ENCODE results near the gene FIBCD1.

Gene FIBCD1

DNA sequence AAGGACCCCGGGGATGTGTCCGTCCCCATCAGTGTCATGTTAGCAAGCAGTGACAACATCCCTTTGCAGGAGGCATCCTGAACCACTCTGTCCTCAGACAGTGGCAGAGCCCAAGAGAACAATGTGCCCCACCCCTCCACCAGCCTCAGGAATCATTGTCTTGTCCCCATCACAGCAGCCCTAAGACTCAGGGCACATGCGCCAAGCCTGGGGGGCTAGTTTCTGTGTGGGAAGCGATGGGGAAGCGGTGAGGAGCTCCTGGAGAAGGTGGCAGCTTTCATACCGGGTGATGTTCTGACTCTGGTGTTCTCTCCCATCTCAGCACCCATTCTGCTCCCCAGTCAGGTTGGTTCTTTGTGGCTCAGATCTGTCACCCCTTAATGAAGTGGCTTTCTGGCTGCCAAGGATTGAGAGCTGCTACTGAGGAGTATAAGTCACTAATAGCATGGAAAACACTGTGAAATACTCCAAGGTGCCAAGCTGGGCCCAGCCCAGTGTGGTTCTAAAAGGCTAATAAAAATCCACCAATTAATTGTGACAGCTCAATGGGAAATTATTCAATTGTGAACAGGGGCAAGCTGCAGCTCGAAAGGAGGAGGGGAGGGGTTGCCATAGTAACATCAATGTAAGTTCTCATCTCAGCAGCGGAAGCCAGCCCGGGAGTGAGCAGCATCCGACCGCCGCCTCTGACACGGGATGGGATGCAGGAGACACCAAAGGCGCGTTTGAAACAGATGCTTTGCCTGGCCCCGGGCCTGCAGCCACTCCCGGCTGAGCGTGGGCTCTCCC lies 47.2 kb downstream of the FIBCD1 start:
- intact Hi-C loops (cut with DNase I; ENCODE audit: low total_unique reads) = no loop called here
- Histone ChIP-seq H3K4me1 (peaks cover 0 to 31% (median 18%) of the 10 kb centered on the region in 4 donors), H3K9me3 (no peaks in the 10 kb centered on the region), H3K27me3 (peaks cover 0 to under 1% of the 10 kb centered on the region in 2 donors), H3K36me3 (peaks cover 41 to 74% (median 73%) of the 10 kb centered on the region in 3 donors), H3K4me3 (no peak overlapping the region), H3K27ac (no peak overlapping the region)
- DNase-seq = no peak
- TF ChIP-seq, protein P1, sequence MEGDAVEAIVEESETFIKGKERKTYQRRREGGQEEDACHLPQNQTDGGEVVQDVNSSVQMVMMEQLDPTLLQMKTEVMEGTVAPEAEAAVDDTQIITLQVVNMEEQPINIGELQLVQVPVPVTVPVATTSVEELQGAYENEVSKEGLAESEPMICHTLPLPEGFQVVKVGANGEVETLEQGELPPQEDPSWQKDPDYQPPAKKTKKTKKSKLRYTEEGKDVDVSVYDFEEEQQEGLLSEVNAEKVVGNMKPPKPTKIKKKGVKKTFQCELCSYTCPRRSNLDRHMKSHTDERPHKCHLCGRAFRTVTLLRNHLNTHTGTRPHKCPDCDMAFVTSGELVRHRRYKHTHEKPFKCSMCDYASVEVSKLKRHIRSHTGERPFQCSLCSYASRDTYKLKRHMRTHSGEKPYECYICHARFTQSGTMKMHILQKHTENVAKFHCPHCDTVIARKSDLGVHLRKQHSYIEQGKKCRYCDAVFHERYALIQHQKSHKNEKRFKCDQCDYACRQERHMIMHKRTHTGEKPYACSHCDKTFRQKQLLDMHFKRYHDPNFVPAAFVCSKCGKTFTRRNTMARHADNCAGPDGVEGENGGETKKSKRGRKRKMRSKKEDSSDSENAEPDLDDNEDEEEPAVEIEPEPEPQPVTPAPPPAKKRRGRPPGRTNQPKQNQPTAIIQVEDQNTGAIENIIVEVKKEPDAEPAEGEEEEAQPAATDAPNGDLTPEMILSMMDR (IDR thresholded peaks at IDR 0.05) = no peak

DNA sequence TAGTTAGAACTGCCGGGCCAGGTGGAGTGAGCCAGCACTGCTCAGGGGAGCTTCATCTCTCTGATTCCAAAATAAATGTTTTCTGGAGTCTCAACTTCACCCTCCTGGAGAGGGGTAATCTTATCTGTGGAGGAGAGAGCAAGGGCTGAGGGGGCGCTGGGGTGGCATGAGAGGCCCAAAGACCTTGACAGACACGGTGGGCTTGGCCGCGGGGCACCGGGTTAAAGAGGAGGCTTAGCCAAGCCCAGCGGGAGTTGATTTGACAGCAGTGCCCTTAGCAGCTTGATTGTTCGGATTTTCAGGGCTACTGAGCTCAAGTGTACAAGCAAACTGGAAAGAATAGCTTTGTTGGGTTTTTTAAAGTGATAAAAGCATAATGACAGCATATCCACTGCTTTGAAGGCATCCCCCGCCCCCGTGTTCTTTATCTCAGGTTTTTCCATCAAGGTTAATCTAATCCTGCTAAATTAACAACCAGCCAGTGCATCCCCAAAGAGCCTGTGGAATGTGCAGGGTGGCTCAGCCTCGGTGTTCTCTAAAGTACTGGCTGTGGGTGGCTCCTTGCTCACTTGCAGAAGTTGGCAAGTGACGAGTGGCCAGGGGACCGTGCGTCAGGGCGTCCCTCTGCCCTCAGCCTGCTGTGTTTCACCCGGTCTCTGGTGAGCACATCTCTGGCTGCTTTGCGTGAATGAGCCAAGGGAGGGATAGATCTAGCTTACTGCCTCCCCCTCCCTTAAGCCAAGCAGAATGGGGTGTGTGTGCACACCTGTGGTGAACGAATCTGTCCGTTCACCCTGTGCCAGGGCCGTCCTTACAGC lies 48.0 kb downstream of the FIBCD1 start:
- TF ChIP-seq, protein P1 (IDR thresholded peaks at IDR 0.05) = no peak
- no peak overlapping the region for H3K4me3 ChIP-seq
- intact Hi-C loops (cut with DNase I; ENCODE audit: low total_unique reads) = no loop called here
- H3K27me3 ChIP-seq = no peaks in the 10 kb centered on the region
- peaks cover 0 to 36% (median 18%) of the 10 kb centered on the region in 4 donors for H3K4me1 ChIP-seq
- H3K36me3 ChIP-seq = peaks cover 49 to 82% (median 81%) of the 10 kb centered on the region in 3 donors
- no peaks in the 10 kb centered on the region for H3K9me3 ChIP-seq
- H3K27ac ChIP-seq = no peak overlapping the region
- DNase-seq = no peak

DNA sequence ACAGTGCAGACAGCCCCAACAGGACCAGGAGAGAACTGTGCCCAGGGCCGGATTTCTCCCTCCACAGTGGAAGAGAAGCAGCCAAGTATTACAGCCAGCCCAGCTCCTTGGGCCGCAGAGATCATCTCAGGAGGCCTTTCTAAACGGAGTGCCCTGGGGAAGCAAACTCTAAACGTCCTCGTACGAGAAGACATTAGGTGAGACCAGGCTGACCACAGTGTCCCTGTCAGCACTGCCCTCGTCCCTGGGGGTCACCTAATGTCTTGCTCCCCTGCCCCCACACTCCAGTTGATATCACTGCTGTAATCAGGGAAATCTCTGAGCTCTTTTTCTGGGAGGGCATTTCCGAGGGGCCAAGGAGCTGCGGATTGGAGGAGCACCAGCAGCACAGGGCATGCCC lies 48.9 kb downstream of the FIBCD1 start:
- H3K4me1 ChIP-seq = peaks cover 0 to 36% (median 15%) of the 10 kb centered on the region in 4 donors
- intact Hi-C loops (cut with DNase I; ENCODE audit: low total_unique reads) = no loop called here
- TF ChIP-seq, protein P1 (IDR thresholded peaks at IDR 0.05) = no peak
- H3K27ac ChIP-seq = no peak overlapping the region
- DNase-seq = no peak
- no peaks in the 10 kb centered on the region for H3K9me3 ChIP-seq
- peaks cover 58 to 91% (median 91%) of the 10 kb centered on the region in 3 donors for H3K36me3 ChIP-seq
- no peak overlapping the region for H3K4me3 ChIP-seq
- no peaks in the 10 kb centered on the region for H3K27me3 ChIP-seq

DNA sequence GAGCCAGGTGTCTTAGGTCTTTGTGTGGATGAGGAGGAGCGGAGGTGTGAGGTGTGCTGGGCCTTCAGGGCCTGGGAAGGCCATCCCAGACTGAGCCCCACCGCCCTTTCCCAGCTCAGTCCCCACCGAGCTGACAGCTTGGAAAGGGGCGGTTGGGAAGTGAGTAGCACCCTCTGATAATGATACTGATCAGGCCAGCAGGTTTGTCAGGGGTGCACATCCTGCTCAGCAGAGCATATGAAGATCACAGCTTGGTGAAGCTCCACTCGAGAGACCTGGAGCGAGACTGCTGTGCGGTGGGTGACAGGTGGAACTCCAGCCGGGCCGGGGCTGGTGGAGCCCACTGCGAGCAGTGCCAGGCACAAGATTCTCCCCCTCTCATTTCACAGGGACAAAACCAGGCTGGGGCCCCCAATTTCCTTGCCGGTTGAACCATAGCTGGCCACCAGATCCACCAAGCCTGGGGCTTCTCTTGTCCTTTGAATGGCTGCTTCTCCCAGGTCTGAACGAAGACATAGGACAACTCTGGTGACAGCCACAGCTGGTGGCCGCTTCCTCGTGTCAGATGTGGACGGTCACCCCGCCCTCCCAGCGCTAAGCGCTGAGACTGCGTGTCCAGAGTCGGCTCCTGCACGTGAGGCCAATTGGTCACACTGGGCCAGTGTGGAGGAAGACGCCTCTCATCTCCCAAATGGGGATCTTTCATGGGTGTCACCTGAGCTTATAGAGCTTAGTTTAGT lies 50.7 kb downstream of the FIBCD1 start:
- intact Hi-C loops (cut with DNase I; ENCODE audit: low total_unique reads) = no loop called here
- H3K36me3 ChIP-seq = peaks cover 75 to 99% (median 98%) of the 10 kb centered on the region in 3 donors
- peak in 1 of 2 donors; percentile 63 for DNase-seq
- no peak overlapping the region for H3K4me3 ChIP-seq
- TF ChIP-seq, protein P1 (IDR thresholded peaks at IDR 0.05) = no peak
- H3K9me3 ChIP-seq = no peaks in the 10 kb centered on the region
- no peaks in the 10 kb centered on the region for H3K27me3 ChIP-seq
- no peak overlapping the region for H3K27ac ChIP-seq
- peaks cover 0 to 30% (median 9%) of the 10 kb centered on the region in 4 donors for H3K4me1 ChIP-seq

DNA sequence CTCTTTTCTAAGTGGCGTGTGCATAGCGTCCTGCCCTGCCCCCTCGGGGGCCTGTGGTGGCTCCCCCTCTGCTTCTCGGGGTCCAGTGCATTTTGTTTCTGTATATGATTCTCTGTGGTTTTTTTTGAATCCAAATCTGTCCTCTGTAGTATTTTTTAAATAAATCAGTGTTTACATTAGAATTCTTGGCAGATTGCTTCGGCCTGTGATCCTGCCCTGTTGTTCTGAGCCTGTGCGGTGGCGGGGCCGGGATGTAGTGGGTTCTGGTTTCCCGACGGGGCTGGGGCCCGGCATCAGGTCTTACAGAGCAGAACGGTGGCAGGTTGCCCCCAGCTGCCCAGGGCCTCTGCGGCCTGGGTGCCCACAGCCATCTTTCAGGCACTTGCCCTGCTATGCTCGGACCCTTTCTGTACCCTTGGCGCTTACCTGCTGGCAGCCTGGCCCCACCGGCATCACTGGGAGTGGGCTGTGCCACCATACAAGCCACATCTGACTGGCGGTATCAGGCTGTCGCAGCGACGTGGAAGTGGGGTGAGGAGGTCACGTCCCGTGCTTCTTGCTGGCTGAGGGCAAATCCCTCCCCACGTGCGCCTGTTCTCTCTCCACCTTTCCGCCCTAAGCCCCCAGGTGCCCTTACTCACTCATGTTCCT lies 51.4 kb downstream of the FIBCD1 start:
- intact Hi-C loops (cut with DNase I; ENCODE audit: low total_unique reads) = no loop called here
- TF ChIP-seq, protein P1 (IDR thresholded peaks at IDR 0.05) = no peak
- no peaks in the 10 kb centered on the region for H3K27me3 ChIP-seq
- no peaks in the 10 kb centered on the region for H3K9me3 ChIP-seq
- H3K36me3 ChIP-seq = peaks cover 75 to 98% (median 98%) of the 10 kb centered on the region in 3 donors
- H3K4me1 ChIP-seq = peaks cover 0 to 30% (median 9%) of the 10 kb centered on the region in 4 donors
- H3K27ac ChIP-seq = no peak overlapping the region
- DNase-seq = peak in 1 of 2 donors; percentile 66
- H3K4me3 ChIP-seq = no peak overlapping the region

All from tibial artery (tissue), 4 donors.